Stimulated activated CD8-positive, alpha-beta memory T cell treated with anti-CD3 and anti-CD28 coated beads, Interleukin-2, amount 100 ng/mL, for 48 hours (primary cell): ENCODE data around the gene ATAD3A.
"Not testable (repeated sequence)": the region's sequence is repeated elsewhere in the genome, so short reads cannot be mapped to it uniquely, and the experiment has no call there.

Source experiments
- DNase-seq, 2 donors: peaks; one replicate each; pipeline ENCODE4 v3.0.0-alpha.2; 2020; ENCODE audit warnings: low read depth in 2 of 2

The ATAD3A gene

GRCh38 chr1:1523226-1523625, 11.3 kb downstream of the ATAD3A start:
- DNase-seq = not testable (repeated sequence)

- DNase-seq = not testable (repeated sequence)
These were observed 11.7 kb downstream of the ATAD3A start for GRCh38 chr1:1523651-1524050.

- DNase-seq = not testable (repeated sequence)
These were observed 12.9 kb downstream of the ATAD3A start for GRCh38 chr1:1524750-1525383.

- not testable (repeated sequence) for DNase-seq
These were observed 14.5 kb downstream of the ATAD3A start for GRCh38 chr1:1526476-1526875.

- no peak for DNase-seq
These were observed 15.3 kb downstream of the ATAD3A start for GRCh38 chr1:1527092-1527816.

- DNase-seq = no peak
These were observed 16.6 kb downstream of the ATAD3A start for GRCh38 chr1:1528301-1529267.

- DNase-seq = no peak
These were observed 17.4 kb downstream of the ATAD3A start for GRCh38 chr1:1529321-1529720.

- no peak for DNase-seq
These were observed 18.0 kb downstream of the ATAD3A start for GRCh38 chr1:1529936-1530335.

- DNase-seq = no peak
These were observed 20.0 kb downstream of the ATAD3A start for GRCh38 chr1:1531947-1532346.

GRCh38 chr1:1533176-1533893, 21.4 kb downstream of the ATAD3A start:
- not testable (repeated sequence) for DNase-seq

GRCh38 chr1:1533894-1534291, 21.9 kb downstream of the ATAD3A start:
- not testable (repeated sequence) for DNase-seq

GRCh38 chr1:1534401-1535154, 22.6 kb downstream of the ATAD3A start:
- no peak for DNase-seq

GRCh38 chr1:1535201-1536018, 23.4 kb downstream of the ATAD3A start:
- no peak for DNase-seq

GRCh38 chr1:1536019-1536937, 24.3 kb downstream of the ATAD3A start:
- no peak for DNase-seq

GRCh38 chr1:1536938-1537546, 25.1 kb downstream of the ATAD3A start:
- DNase-seq = no peak

GRCh38 chr1:1537626-1538250, 25.8 kb downstream of the ATAD3A start:
- no peak for DNase-seq

GRCh38 chr1:1538334-1538733, 26.4 kb downstream of the ATAD3A start:
- no peak for DNase-seq

GRCh38 chr1:1538989-1539309, 27.0 kb downstream of the ATAD3A start:
- DNase-seq = no peak
